ENCODE results near the gene GALNT8. TPM values are rescaled to one million over a fixed set of nuclear protein-coding genes. Genes with fewer than 3 reads are reported as not detected.
"Not testable (repeated sequence)": the region's sequence is repeated elsewhere in the genome, so short reads cannot be mapped to it uniquely, and the experiment has no call there.

The GALNT8 gene
- total RNA-seq, 4 donors from 2014 or later = 0.07 to 0.26 TPM; not detected in 2

DNA sequence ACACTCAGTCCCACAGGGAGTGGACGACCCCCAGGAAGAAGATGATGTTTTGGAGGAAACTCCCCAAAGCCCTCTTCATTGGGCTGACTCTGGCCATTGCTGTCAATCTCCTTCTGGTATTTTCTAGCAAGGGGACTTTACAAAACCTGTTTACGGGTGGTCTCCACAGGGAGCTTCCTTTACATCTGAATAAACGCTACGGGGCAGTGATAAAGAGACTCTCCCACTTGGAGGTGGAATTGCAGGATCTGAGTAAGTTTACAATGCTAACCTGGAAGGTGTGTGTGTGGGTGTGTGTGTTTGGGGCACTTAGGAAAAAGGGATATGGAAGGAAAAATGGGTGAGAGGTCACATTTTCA lies 416 bp downstream of the GALNT8 start:
- no peak for TF ChIP-seq POLR2A (IDR thresholded peaks at IDR 0.05)
- TF ChIP-seq, protein P1, sequence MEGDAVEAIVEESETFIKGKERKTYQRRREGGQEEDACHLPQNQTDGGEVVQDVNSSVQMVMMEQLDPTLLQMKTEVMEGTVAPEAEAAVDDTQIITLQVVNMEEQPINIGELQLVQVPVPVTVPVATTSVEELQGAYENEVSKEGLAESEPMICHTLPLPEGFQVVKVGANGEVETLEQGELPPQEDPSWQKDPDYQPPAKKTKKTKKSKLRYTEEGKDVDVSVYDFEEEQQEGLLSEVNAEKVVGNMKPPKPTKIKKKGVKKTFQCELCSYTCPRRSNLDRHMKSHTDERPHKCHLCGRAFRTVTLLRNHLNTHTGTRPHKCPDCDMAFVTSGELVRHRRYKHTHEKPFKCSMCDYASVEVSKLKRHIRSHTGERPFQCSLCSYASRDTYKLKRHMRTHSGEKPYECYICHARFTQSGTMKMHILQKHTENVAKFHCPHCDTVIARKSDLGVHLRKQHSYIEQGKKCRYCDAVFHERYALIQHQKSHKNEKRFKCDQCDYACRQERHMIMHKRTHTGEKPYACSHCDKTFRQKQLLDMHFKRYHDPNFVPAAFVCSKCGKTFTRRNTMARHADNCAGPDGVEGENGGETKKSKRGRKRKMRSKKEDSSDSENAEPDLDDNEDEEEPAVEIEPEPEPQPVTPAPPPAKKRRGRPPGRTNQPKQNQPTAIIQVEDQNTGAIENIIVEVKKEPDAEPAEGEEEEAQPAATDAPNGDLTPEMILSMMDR (IDR thresholded peaks at IDR 0.05 in 4 of 5, conservative IDR thresholded peaks at IDR 0.05 in 1 of 5) = no peak
- no peaks in the 10 kb centered on the region for H3K36me3 ChIP-seq
- peaks cover 0 to 9% (median 4%) of the 10 kb centered on the region in 3 donors for H3K27me3 ChIP-seq
- H3K4me3 ChIP-seq = no peak overlapping the region
- in situ Hi-C loops (cut with MboI; ENCODE audit: low sequenced_read_pairs in 4 of 4) = no loop called here
- ATAC-seq = no peak
- no peaks in the 10 kb centered on the region for H3K9me3 ChIP-seq
- intact Hi-C loops (cut with DNase I; ENCODE audit: low total_unique reads) = no loop called here
- no peak overlapping the region for H3K27ac ChIP-seq
- no peaks in the 10 kb centered on the region for H3K4me1 ChIP-seq
- no peak for DNase-seq

DNA sequence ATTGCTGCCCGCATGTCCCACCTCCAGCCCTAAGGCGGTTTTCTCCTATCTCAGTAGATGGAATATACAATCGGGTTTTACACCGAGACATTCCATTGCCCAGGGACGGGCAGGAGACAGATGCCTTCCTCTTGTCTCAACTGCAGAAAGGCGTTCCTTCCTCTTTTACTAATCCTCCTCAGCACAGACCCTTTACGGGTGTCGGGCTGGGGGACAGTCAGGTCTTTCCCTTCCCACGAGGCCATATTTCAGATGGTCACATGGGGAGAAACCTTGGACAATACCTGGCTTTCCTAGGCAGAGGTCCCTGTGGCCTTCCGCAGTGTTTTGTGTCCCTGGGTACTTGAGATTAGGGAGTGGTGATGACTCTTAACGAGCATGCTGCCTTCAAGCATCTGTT lies 1.4 kb downstream of the GALNT8 start:
- intact Hi-C loops (cut with DNase I; ENCODE audit: low total_unique reads); ATAC-seq; H3K36me3 ChIP-seq; H3K4me3 ChIP-seq; DNase-seq; H3K27ac ChIP-seq; H3K4me1 ChIP-seq; H3K9me3 ChIP-seq; H3K27me3 ChIP-seq; in situ Hi-C loops (cut with MboI; ENCODE audit: low sequenced_read_pairs in 4 of 4): not testable (repeated sequence)

DNA sequence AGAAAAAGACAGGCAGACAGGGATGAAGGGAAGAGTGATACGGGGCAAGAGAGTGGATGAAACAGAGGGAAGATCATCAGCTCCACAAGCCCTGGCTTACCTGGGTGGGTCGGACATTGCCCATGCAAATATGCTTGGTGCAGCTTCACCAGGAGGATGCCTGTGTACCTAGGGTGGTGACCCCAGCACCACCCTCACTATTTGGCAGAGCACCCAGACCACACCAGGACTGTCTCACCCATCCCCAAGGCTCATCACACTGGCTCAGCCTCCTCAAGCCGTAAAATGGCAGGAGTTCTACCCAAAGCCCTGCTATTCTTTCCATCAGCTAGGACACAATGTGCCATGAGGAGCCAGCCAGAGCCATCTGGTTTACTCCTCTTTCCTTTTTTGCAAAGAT lies 3.0 kb downstream of the GALNT8 start:
- ATAC-seq = no peak
- H3K27ac ChIP-seq = no peak overlapping the region
- TF ChIP-seq POLR2A (IDR thresholded peaks at IDR 0.05) = no peak
- TF ChIP-seq, protein P1 (IDR thresholded peaks at IDR 0.05 in 4 of 5, conservative IDR thresholded peaks at IDR 0.05 in 1 of 5) = no peak
- H3K4me1 ChIP-seq = no peaks in the 10 kb centered on the region
- intact Hi-C loops (cut with DNase I; ENCODE audit: low total_unique reads) (no loop called here), in situ Hi-C loops (cut with MboI; ENCODE audit: low sequenced_read_pairs in 4 of 4) (no loop called here)
- no peaks in the 10 kb centered on the region for H3K36me3 ChIP-seq
- no peak overlapping the region for H3K4me3 ChIP-seq
- peaks cover 0 to 9% (median 4%) of the 10 kb centered on the region in 3 donors for H3K27me3 ChIP-seq
- DNase-seq = no peak
- H3K9me3 ChIP-seq = no peaks in the 10 kb centered on the region

DNA sequence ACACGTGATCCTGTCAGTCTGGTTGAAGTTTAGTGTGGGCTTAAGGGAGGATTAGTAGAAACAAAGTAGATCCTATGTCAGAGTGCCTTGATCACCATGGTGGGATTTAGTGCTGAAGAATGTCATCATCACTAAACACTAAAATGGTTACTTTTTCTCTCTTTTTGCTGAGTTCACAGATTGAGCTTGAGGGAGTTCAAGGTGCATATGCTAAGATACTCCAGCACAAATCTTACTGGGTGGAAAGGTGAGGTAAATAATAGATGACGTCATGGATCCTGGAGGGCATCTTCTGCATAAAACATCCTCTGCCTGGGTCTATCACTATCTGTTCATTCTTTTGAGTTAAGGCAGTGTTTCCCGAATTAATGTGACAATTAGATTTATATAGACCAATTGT lies 4.9 kb downstream of the GALNT8 start:
- DNase-seq (no peak), ATAC-seq (no peak)
- H3K4me1 ChIP-seq = no peaks in the 10 kb centered on the region
- no peaks in the 10 kb centered on the region for H3K36me3 ChIP-seq
- intact Hi-C loops (cut with DNase I; ENCODE audit: low total_unique reads) (no loop called here), in situ Hi-C loops (cut with MboI; ENCODE audit: low sequenced_read_pairs in 4 of 4) (no loop called here)
- no peaks in the 10 kb centered on the region for H3K9me3 ChIP-seq
- H3K27me3 ChIP-seq = peaks cover 0 to 5% (median 0%) of the 10 kb centered on the region in 3 donors
- H3K27ac ChIP-seq = no peak overlapping the region
- no peak for TF ChIP-seq POLR2A (IDR thresholded peaks at IDR 0.05)
- TF ChIP-seq, protein P1 (IDR thresholded peaks at IDR 0.05 in 4 of 5, conservative IDR thresholded peaks at IDR 0.05 in 1 of 5) = no peak
- no peak overlapping the region for H3K4me3 ChIP-seq

DNA sequence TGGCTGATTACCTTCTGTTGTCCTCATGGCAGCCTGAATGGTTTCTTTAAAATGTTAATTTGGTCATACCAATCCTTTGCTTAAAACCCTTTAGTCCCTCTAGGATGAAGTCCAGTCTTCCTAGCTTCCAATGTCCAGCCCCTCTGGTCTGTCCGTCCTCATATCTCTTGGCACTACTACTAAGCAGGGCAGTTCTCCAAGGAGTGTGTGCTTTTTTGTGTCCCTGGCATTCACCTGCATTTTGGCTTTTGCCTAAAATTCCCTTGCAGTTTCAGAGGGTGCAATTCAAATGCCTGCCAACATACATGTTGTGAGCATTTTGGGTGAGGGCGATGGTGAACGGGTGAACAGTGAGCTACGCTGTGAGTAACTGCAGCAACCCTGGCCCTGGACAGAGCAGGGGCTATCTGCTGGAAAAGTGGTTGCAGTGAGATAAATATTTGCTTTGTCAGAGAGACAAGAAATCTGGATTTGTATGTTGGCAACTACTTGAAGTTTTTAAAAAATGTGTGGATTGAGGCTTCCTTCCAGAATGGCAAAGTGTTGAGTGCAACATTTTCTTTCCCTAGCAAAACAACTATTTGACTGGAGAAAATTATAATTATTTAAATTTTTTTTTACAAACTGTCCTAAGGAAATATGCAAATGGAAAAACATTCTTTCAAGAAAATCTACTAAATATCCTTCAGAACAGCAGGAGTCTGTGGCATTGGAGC lies 14.6 kb downstream of the GALNT8 start:
- Histone ChIP-seq H3K27ac (no peak overlapping the region), H3K36me3 (no peaks in the 10 kb centered on the region), H3K27me3 (no peaks in the 10 kb centered on the region), H3K4me3 (no peak overlapping the region), H3K4me1 (no peaks in the 10 kb centered on the region), H3K9me3 (no peaks in the 10 kb centered on the region)
- DNase-seq = no peak
- in situ Hi-C loops (cut with MboI; ENCODE audit: low sequenced_read_pairs in 4 of 4) = no loop called here
- intact Hi-C loops (cut with DNase I; ENCODE audit: low total_unique reads) = no loop called here
- no peak for ATAC-seq
- TF ChIP-seq, protein P1 (IDR thresholded peaks at IDR 0.05 in 4 of 5, conservative IDR thresholded peaks at IDR 0.05 in 1 of 5) = no peak
